WTC11 (cell line): ENCODE data around the gene CAMK2B. TPM values are rescaled to one million over a fixed set of nuclear protein-coding genes. Genes with fewer than 3 reads are reported as not detected.
A peak's percentile ranks its signal among the peaks of the same experiment; 100 is the strongest.

Experiments used
- ATAC-seq: fragments of 200-7000 bp; cut with Tn5 transposase; 2 replicates; pipeline ENCODE4 v1.10.0; 2021; ENCODE audit warnings: mild to moderate bottlenecking, moderate library complexity
- CTCF ChIA-PET: fragments of 300-600 bp; sonication (Branson Sonifier 250); formaldehyde crosslinking; loops from one replicate; lab custom pipeline; 2021; ENCODE audit warnings: antibody characterized with exemption; lab: Charles Lee
- POLR2A ChIA-PET: fragments of 350-600 bp; sonication (Branson Sonifier 250); formaldehyde crosslinking; loops from one replicate; lab custom pipeline; 2021; ENCODE audit warnings: antibody characterized with exemption; lab: Charles Lee
- DNase-seq: peaks from one replicate; pipeline ENCODE4 v3.0.0; 2021; ENCODE audit warnings: low spot score
- H3K27ac Mint-ChIP-seq: 2 replicates; pipeline ENCODE4 v1.8.0; 2021; ENCODE audit warnings: mixed read lengths
- H3K27me3 Mint-ChIP-seq: 2 replicates; pipeline ENCODE4 v1.8.0; 2021; ENCODE audit warnings: low read depth, mild to moderate bottlenecking, moderate library complexity, mixed read lengths
- H3K36me3 Mint-ChIP-seq: 2 replicates; pipeline ENCODE4 v1.8.0; 2021; ENCODE audit warnings: mixed read lengths
- H3K4me1 Mint-ChIP-seq: 2 replicates; pipeline ENCODE4 v1.8.0; 2022; ENCODE audit warnings: mixed read lengths
- H3K4me3 Mint-ChIP-seq: 2 replicates; pipeline ENCODE4 v1.8.0; 2021; ENCODE audit warnings: mild to moderate bottlenecking, moderate library complexity, mixed read lengths
- H3K9me3 Mint-ChIP-seq: 2 replicates; pipeline ENCODE4 v1.8.0; 2021; ENCODE audit warnings: mixed read lengths
- ATF2 ChIP-seq: sonication (generic); formaldehyde crosslinking; IDR thresholded peaks from 2 replicates; pipeline ENCODE4 v1.8.1; 2022; ENCODE audit warnings: low read depth, missing genetic modification reagents, borderline replicate concordance
- ATF6 ChIP-seq: sonication (generic); formaldehyde crosslinking; IDR thresholded peaks from 2 replicates; pipeline ENCODE4 v1.8.1; 2023; ENCODE audit warnings: mild to moderate bottlenecking, missing genetic modification reagents
- ERG ChIP-seq: fragments of 250-450 bp; sonication (Bioruptor Pico); IDR thresholded peaks from 2 replicates; pipeline ENCODE4 v1.8.0; 2021; ENCODE audit warnings: mild to moderate bottlenecking
- FOXJ3 ChIP-seq: sonication (generic); formaldehyde crosslinking; IDR thresholded peaks from 2 replicates; pipeline ENCODE4 v1.9.0; 2021; ENCODE audit warnings: missing genetic modification reagents, mild to moderate bottlenecking, borderline replicate concordance
- FOXK1 ChIP-seq: sonication (generic); formaldehyde crosslinking; IDR thresholded peaks from 2 replicates; pipeline ENCODE4 v1.8.0; 2022; ENCODE audit warnings: mild to moderate bottlenecking, moderate library complexity, missing genetic modification reagents
- IRF2 ChIP-seq: sonication (generic); formaldehyde crosslinking; IDR thresholded peaks from 2 replicates; pipeline ENCODE4 v1.8.0; 2022; ENCODE audit warnings: low read depth, missing genetic modification reagents, borderline replicate concordance
- SP1 ChIP-seq: sonication (generic); formaldehyde crosslinking; conservative IDR thresholded peaks from 2 replicates; pipeline ENCODE4 v1.8.1; 2022; ENCODE audit warnings: missing genetic modification reagents
- STAT6 ChIP-seq: sonication (generic); formaldehyde crosslinking; conservative IDR thresholded peaks from 2 replicates; pipeline ENCODE4 v1.8.1; 2023; ENCODE audit warnings: mild to moderate bottlenecking, low read depth, missing genetic modification reagents, moderate library complexity
- TEAD1 ChIP-seq: sonication (generic); formaldehyde crosslinking; IDR thresholded peaks from 2 replicates; pipeline ENCODE4 v1.8.0; 2022; ENCODE audit warnings: mild to moderate bottlenecking, missing genetic modification reagents
- total RNA-seq: library from RNA; stranded (reverse); gene quantifications from 3 replicates; pipeline ENCODE4 v1.2.3, GENCODE V29; 2021
- TF ChIP-seq, protein P1 (sequence below): sonication (generic); formaldehyde crosslinking; conservative IDR thresholded peaks from 2 replicates; pipeline ENCODE4 v1.8.1; 2022; ENCODE audit warnings: mild to moderate bottlenecking, missing genetic modification reagents

Gene CAMK2B
- total RNA-seq, 1 experiment from 2014 or later = 0.44 TPM

- H3K27me3 Mint-ChIP-seq = no peaks in the 10 kb centered on the region
- DNase-seq = peak; percentile 7
- H3K4me3 Mint-ChIP-seq = no peak overlapping the region
- TF ChIP-seq STAT6 = no peak
- TF ChIP-seq ATF6 = no peak
- TF ChIP-seq, protein P1, sequence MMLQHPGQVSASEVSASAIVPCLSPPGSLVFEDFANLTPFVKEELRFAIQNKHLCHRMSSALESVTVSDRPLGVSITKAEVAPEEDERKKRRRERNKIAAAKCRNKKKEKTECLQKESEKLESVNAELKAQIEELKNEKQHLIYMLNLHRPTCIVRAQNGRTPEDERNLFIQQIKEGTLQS (CRISPR knock-in tag) = no peak
- no peak for TF ChIP-seq TEAD1 (CRISPR knock-in tag)
- no peaks in the 10 kb centered on the region for H3K36me3 Mint-ChIP-seq
- no peak overlapping the region for H3K27ac Mint-ChIP-seq
- ChIA-PET CTCF (interaction anchor here (0.7 to 3.5 kb wide), 7 partner anchors 13 to 315 kb away, joined by 3 to 27 read pairs (median 7); partner anchors contain the start of gene YKT6), POLR2A (no interaction called here)
- H3K4me1 Mint-ChIP-seq = peaks cover 27% of the 10 kb centered on the region
- H3K9me3 Mint-ChIP-seq = no peaks in the 10 kb centered on the region
- no peak for ATAC-seq
Measured at GRCh38 chr7:44219371-44220045, 105.9 kb downstream of the CAMK2B start.

DNA sequence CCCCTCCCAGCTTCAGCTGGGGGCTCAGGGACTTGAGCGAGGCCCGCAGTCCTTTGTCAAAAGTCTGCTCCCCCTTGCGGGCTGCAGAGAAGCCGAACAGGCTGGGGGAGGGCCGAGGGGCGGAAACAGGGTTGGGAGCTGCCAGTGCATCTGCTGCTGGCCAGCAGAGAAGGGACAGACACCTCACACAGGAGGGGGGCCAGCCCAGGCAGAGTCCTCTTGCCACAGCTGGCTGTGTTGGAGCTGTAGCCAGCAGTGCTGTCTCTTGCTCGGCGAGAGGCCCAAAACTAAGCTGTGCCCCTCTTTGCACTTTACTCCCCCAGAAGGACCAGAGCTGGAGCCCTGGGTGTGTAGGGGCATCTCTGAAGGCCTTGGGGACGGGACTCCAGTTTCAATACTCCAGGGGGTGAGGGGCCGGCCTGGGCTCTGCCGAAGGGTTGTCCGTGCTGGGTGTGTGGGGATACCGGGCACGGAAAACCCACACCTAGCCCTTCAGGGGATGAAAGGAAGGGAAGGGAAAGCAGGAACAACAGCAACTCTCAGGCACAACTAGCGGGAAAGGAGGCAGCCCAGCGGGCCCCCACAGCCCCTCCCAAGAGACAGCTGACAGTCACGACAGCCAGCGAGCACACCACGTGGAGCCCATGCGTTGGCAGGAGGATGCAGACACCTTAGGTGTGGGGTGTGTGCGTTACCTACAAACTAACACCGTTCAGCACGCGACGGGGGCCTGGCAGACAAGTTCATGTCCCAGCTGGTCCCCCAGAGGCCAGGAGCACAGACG lies 106.8 kb downstream of the CAMK2B start:
- Mint-ChIP-seq H3K27ac (peak overlapping the region; percentile 54), H3K36me3 (no peaks in the 10 kb centered on the region), H3K9me3 (no peaks in the 10 kb centered on the region), H3K27me3 (no peaks in the 10 kb centered on the region), H3K4me3 (no peak overlapping the region), H3K4me1 (peaks cover 30% of the 10 kb centered on the region)
- TF ChIP-seq FOXK1 (CRISPR knock-in tag) (no peak), ATF2 (CRISPR knock-in tag) (no peak), SP1 (CRISPR knock-in tag) (0 out of 2 replicates have a peak, but pooled peaks have one; percentile 13)
- ChIA-PET POLR2A (interaction anchor here (0.6 kb wide), 1 partner anchor 514 kb away, joined by 3 read pairs; no protein-coding TSS in a partner anchor), CTCF (interaction anchor here (0.7 to 3.5 kb wide), 22 partner anchors 12 to 347 kb away, joined by 3 to 27 read pairs (median 4); partner anchors contain the start of genes PGAM2 and YKT6)
- ATAC-seq (peak; percentile 68), DNase-seq (peak; percentile 81)

GRCh38 chr7:44217852-44218402 lies 107.5 kb downstream of the CAMK2B start:
- POLR2A ChIA-PET = interaction anchor here (0.6 kb wide), 1 partner anchor 515 kb away, joined by 3 read pairs; no protein-coding TSS in a partner anchor
- DNase-seq = no peak
- no peaks in the 10 kb centered on the region for H3K36me3 Mint-ChIP-seq
- TF ChIP-seq FOXK1 (CRISPR knock-in tag) = no peak
- no peak for TF ChIP-seq FOXJ3
- no peak for TF ChIP-seq ERG (CRISPR knock-in tag)
- TF ChIP-seq ATF2 (CRISPR knock-in tag) = no peak
- no peak for TF ChIP-seq IRF2 (CRISPR knock-in tag)
- TF ChIP-seq, all 79 proteins: peak for 0
- H3K4me1 Mint-ChIP-seq = peaks cover 30% of the 10 kb centered on the region
- no peaks in the 10 kb centered on the region for H3K27me3 Mint-ChIP-seq
- peak; percentile 5; the same call in 1 of the 2 replicates for ATAC-seq
- no peaks in the 10 kb centered on the region for H3K9me3 Mint-ChIP-seq
- CTCF ChIA-PET = interaction anchor here (0.7 to 3.5 kb wide), 21 partner anchors 11 to 347 kb away, joined by 3 to 27 read pairs (median 4); partner anchors contain the start of genes PGAM2 and YKT6
- H3K4me3 Mint-ChIP-seq = no peak overlapping the region; the same call in 1 of the 2 replicates
- peak overlapping the region; percentile 54 for H3K27ac Mint-ChIP-seq
